Hepatocyte (in vitro differentiated cells): ENCODE results near the gene XXYLT1. TPM values are rescaled to one million over a fixed set of nuclear protein-coding genes. Genes with fewer than 3 reads are reported as not detected.

Experiments
- DNase-seq: peaks from one replicate; pipeline ENCODE4 v3.0.0-alpha.2; 2016; ENCODE audit warnings: low spot score
- H2AFZ ChIP-seq: fragments of 200-600 bp; sonication (generic); 2 replicates; pipeline ENCODE4 v1.6.0; 2016; ENCODE audit warnings: antibody characterized with exemption, mild to moderate bottlenecking
- H3K27ac ChIP-seq: fragments of 200-600 bp; sonication (generic); 2 replicates; pipeline ENCODE4 v1.5.1; 2016; ENCODE audit warnings: mild to moderate bottlenecking
- H3K27me3 ChIP-seq: fragments of 200-600 bp; sonication (generic); 2 replicates; pipeline ENCODE4 v1.6.1; 2016
- H3K36me3 ChIP-seq: fragments of 200-600 bp; sonication (generic); replicated peaks from 2 replicates; pipeline ENCODE4 v1.5.1; 2016; ENCODE audit warnings: low read depth; ENCODE audit not compliant: insufficient read depth
- H3K4me1 ChIP-seq: fragments of 200-600 bp; sonication (generic); 2 replicates; pipeline ENCODE4 v1.5.1; 2016; ENCODE audit warnings: mild to moderate bottlenecking, moderate library complexity; ENCODE audit not compliant: insufficient read depth
- H3K4me2 ChIP-seq: fragments of 200-600 bp; sonication (generic); 2 replicates; pipeline ENCODE4 v1.6.0; 2016
- H3K4me3 ChIP-seq: fragments of 200-600 bp; sonication (generic); 2 replicates; pipeline ENCODE4 v1.5.1; 2016; ENCODE audit warnings: mild to moderate bottlenecking
- H3K79me2 ChIP-seq: fragments of 200-600 bp; sonication (generic); 2 replicates; pipeline ENCODE4 v1.6.0; 2017; ENCODE audit warnings: mild to moderate bottlenecking
- H3K9me2 ChIP-seq: fragments of 200-600 bp; sonication (generic); replicated peaks from 2 replicates; pipeline ENCODE4 v1.6.0; 2017; ENCODE audit warnings: mild to moderate bottlenecking; ENCODE audit not compliant: insufficient read depth
- H3K9me3 ChIP-seq: fragments of 200-600 bp; sonication (generic); 2 replicates; pipeline ENCODE4 v1.5.1; 2016; ENCODE audit warnings: low read depth, mild to moderate bottlenecking
- H4K20me1 ChIP-seq: fragments of 200-600 bp; sonication (generic); 2 replicates; pipeline ENCODE4 v1.6.0; 2016; ENCODE audit warnings: mild to moderate bottlenecking; ENCODE audit not compliant: insufficient read depth, poor library complexity, severe bottlenecking
- EZH2 ChIP-seq: fragments of 200-600 bp; sonication (generic); IDR thresholded peaks from 2 replicates; pipeline ENCODE4 v1.6.1; 2016; ENCODE audit warnings: antibody characterized with exemption, mild to moderate bottlenecking, borderline replicate concordance
- EZH2phosphoT487 ChIP-seq: fragments of 200-600 bp; sonication (generic); IDR thresholded peaks from one replicate; pipeline ENCODE4 v1.6.1; 2018; ENCODE audit warnings: antibody characterized with exemption, mild to moderate bottlenecking, low read depth, moderate library complexity; ENCODE audit not compliant: unreplicated experiment, severe bottlenecking
- WGBS: methylation state at CpG from one replicate; pipeline ENCODE4 v1.1.6; 2016; ENCODE audit warnings: low lambda C conversion rate; ENCODE audit errors: missing lambda C conversion rate; 5-methylcytosine and 5-hydroxymethylcytosine counted together
- polyA plus RNA-seq: library from polyadenylated mRNA; unstranded; fragments of >200 nt; fragmentation: Nextera tagmentation; extraction: Ambion mirVana; gene quantifications from 2 replicates; pipeline ENCODE4 v1.2.1, GENCODE V29; 2016
- total RNA-seq: library from RNA; depleted of rRNA; stranded (reverse); fragments of >200 nt; gene quantifications from 2 replicates; pipeline ENCODE4 v1.2.3, GENCODE V29; 2014
- TF ChIP-seq, protein P1 (sequence below): fragments of 200-600 bp; sonication (generic); IDR thresholded peaks from 2 replicates; pipeline ENCODE4 v1.5.1; 2016; ENCODE audit warnings: antibody characterized with exemption, mild to moderate bottlenecking; ENCODE audit not compliant: poor library complexity

The XXYLT1 gene
- total and polyA plus RNA-seq, 2 experiments from 2014 or later, result 20.9 to 25.6 TPM

DNA sequence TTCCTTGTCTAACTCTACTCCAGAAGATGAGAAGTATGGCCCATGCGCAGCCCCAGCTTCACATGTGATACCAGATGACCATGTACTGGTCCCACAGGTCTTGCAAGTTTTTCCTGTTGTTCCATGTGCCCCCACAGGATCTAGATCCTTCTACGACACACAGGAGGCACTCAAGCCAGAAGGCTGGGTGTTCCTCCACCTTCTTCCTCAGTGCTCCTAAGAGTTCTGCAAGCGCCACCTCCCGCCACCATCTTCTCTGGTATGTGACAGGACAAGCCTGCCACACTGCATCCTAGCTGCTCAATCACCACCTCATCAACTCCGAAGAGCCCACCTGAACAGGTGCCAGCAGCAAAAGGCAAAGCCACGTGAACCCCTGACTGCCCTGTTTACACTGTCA is 43.1 kb downstream of the XXYLT1 start:
- Histone ChIP-seq H3K79me2 (no peaks in the 10 kb centered on the region), H2AFZ (no peak overlapping the region), H3K4me2 (no peak overlapping the region), H3K9me3 (no peaks in the 10 kb centered on the region), H3K27ac (no peak overlapping the region), H3K27me3 (no peaks in the 10 kb centered on the region), H3K4me3 (no peak overlapping the region), H4K20me1 (no peaks in the 10 kb centered on the region), H3K4me1 (no peaks in the 10 kb centered on the region), H3K9me2 (no peaks in the 10 kb centered on the region), H3K36me3 (no peaks in the 10 kb centered on the region)
- no peak for TF ChIP-seq EZH2
- TF ChIP-seq EZH2phosphoT487, result no peak
- TF ChIP-seq, protein P1, sequence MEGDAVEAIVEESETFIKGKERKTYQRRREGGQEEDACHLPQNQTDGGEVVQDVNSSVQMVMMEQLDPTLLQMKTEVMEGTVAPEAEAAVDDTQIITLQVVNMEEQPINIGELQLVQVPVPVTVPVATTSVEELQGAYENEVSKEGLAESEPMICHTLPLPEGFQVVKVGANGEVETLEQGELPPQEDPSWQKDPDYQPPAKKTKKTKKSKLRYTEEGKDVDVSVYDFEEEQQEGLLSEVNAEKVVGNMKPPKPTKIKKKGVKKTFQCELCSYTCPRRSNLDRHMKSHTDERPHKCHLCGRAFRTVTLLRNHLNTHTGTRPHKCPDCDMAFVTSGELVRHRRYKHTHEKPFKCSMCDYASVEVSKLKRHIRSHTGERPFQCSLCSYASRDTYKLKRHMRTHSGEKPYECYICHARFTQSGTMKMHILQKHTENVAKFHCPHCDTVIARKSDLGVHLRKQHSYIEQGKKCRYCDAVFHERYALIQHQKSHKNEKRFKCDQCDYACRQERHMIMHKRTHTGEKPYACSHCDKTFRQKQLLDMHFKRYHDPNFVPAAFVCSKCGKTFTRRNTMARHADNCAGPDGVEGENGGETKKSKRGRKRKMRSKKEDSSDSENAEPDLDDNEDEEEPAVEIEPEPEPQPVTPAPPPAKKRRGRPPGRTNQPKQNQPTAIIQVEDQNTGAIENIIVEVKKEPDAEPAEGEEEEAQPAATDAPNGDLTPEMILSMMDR, result no peak
- no peak for DNase-seq
- WGBS, result over 99% methylated on average over 6 of the region's 6 CpGs

DNA sequence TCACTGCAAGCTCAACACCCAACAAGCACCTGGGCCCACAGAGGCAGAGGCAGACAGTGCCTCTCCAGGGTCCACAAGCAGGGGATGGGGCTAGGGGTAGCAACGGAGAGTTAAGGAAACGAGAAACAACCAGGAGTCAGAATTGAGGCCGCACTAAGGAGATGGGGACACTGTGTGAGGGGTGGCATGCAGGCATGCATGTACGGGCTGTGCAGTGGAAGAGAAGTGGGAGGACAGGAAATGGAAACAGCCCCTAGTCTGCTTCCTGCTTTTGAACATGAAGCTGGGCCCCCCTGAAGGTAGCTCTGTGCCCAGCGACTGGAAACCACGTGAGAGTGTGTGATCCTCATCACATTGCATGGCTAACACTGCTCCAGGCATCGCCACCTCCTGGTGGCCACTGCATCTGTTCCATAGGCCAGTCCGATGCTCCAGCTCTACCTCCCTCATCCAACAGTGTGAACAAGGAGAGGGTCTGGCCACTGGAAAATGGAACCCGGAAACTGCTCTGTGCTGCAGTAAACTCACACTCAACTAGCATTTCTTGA is 44.0 kb downstream of the XXYLT1 start:
- Histone ChIP-seq H3K4me2 (no peak overlapping the region), H3K27ac (no peak overlapping the region), H3K79me2 (no peaks in the 10 kb centered on the region), H4K20me1 (no peaks in the 10 kb centered on the region), H3K9me3 (no peaks in the 10 kb centered on the region), H3K27me3 (no peaks in the 10 kb centered on the region), H2AFZ (no peak overlapping the region), H3K4me1 (no peaks in the 10 kb centered on the region), H3K36me3 (no peaks in the 10 kb centered on the region), H3K9me2 (no peaks in the 10 kb centered on the region), H3K4me3 (no peak overlapping the region)
- TF ChIP-seq, protein P1, result peak; percentile 25
- TF ChIP-seq EZH2, result no peak
- 79% methylated on average over 9 of the region's 9 CpGs for WGBS
- no peak for DNase-seq

DNA sequence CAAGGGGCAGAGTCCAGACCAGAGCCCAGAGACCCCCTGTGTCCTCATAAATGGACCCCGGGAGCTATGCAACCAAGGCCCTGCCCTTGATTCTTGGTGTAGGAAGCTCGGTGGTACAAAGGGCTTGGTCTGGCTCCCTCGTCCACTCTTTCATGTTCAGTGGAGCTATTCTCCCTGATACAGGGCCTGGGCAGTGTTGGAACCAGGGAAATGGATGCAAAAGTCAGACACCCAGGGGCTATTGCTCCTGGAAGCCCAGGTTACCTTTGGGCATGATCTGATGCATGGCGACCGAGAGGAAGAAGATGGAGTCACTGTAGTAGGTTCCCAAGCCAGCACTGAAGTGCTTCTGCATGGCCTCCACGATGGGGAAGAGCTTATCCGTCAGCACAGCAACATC is 44.5 kb downstream of the XXYLT1 start:
- Histone ChIP-seq H3K36me3 (no peaks in the 10 kb centered on the region), H3K9me2 (no peaks in the 10 kb centered on the region), H3K79me2 (no peaks in the 10 kb centered on the region), H3K27ac (no peak overlapping the region), H4K20me1 (no peaks in the 10 kb centered on the region), H3K27me3 (no peaks in the 10 kb centered on the region), H3K4me1 (no peaks in the 10 kb centered on the region), H2AFZ (no peak overlapping the region), H3K4me3 (no peak overlapping the region), H3K4me2 (no peak overlapping the region), H3K9me3 (no peaks in the 10 kb centered on the region)
- TF ChIP-seq, protein P1, result no peak
- TF ChIP-seq EZH2phosphoT487, result no peak
- TF ChIP-seq EZH2, result no peak
- 98% methylated on average over 7 of the region's 7 CpGs for WGBS
- no peak for DNase-seq

DNA sequence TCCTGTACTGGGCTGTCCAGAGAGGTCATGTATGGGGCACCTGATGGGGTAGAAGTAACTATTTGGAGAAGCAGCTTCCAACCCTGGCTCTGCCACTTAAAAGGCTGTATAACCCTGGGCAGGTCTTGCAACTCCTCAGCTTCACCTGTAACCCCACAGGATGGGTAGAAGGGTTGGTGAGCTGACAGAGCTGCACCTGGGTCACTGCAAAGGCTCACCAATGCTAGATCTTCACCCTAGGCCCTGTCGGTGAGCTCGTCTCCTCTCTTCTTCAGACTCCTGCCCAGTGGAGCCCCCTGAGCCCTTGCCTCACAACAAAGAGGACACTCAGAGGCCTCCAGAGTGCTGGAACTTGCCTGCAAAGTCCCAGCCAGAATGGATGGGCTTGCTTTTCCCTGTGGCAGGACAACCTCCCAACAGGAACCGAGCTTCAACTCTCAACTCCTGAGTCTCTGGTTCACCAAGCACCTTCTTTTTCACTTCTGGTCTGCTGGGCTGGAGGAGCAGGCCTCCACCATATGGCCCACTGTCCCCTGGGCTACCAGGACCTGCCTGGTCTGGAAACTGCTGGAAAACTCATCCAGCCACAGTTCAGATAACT is 45.9 kb downstream of the XXYLT1 start:
- no peaks in the 10 kb centered on the region for H3K9me2 ChIP-seq
- no peak for TF ChIP-seq EZH2
- no peak for TF ChIP-seq EZH2phosphoT487
- TF ChIP-seq, protein P1, result no peak
- no peak for DNase-seq
- H3K9me3 ChIP-seq, result no peaks in the 10 kb centered on the region
- no peaks in the 10 kb centered on the region for H3K27me3 ChIP-seq
- no peak overlapping the region for H3K4me2 ChIP-seq
- H3K79me2 ChIP-seq, result no peaks in the 10 kb centered on the region
- no peak overlapping the region for H3K27ac ChIP-seq
- no peaks in the 10 kb centered on the region for H3K36me3 ChIP-seq
- H3K4me1 ChIP-seq, result no peaks in the 10 kb centered on the region
- no peak overlapping the region for H2AFZ ChIP-seq
- H3K4me3 ChIP-seq, result no peak overlapping the region
- no peaks in the 10 kb centered on the region for H4K20me1 ChIP-seq
- WGBS, result 94% methylated on average over 3 of the region's 3 CpGs
